Activated B cell treated with CpG ODN at 0.5 μM for 24 hours (primary cell): ENCODE measurements around the gene DENND5B. TPM values are rescaled to one million over a fixed set of nuclear protein-coding genes. Genes with fewer than 3 reads are reported as not detected.

Experiments used
- ATAC-seq: fragments of 200-7000 bp; cut with Tn5 transposase; one replicate; pipeline ENCODE4 v1.10.0; 2021; ENCODE audit warnings: low read depth, mild to moderate bottlenecking, moderate library complexity
- CTCF ChIA-PET: fragments of 350-600 bp; sonication (Branson Sonifier 250); formaldehyde crosslinking; loops from one replicate; lab custom pipeline; 2021; ENCODE audit warnings: antibody characterized with exemption; lab: Charles Lee
- POLR2A ChIA-PET: fragments of 350-600 bp; sonication (Branson Sonifier 250); formaldehyde crosslinking; loops from one replicate; lab custom pipeline; 2021; ENCODE audit warnings: antibody characterized with exemption; lab: Charles Lee
- DNase-seq: peaks from one replicate; pipeline ENCODE4 v3.0.0; 2022
- H3K27ac Mint-ChIP-seq: one replicate; pipeline ENCODE4 v1.8.0; 2020; ENCODE audit warnings: mixed read lengths
- H3K27me3 Mint-ChIP-seq: one replicate; pipeline ENCODE4 v1.8.0; 2021; ENCODE audit warnings: mixed read lengths
- H3K36me3 Mint-ChIP-seq: one replicate; pipeline ENCODE4 v1.8.0; 2021; ENCODE audit warnings: low read depth, mixed read lengths
- H3K4me1 Mint-ChIP-seq: one replicate; pipeline ENCODE4 v1.8.0; 2021; ENCODE audit warnings: mixed read lengths
- H3K4me3 Mint-ChIP-seq: one replicate; pipeline ENCODE4 v1.8.0; 2020; ENCODE audit warnings: mild to moderate bottlenecking, mixed read lengths
- H3K9me3 Mint-ChIP-seq: one replicate; pipeline ENCODE4 v1.8.0; 2020; ENCODE audit warnings: mixed read lengths
- intact Hi-C: fragments of 100-400 bp; cut with micrococcal nuclease; formaldehyde crosslinking; loops from one replicate; pipeline ENCODE4 v1.15.1; 2024
- total RNA-seq: library from RNA; stranded (reverse); gene quantifications from 2 replicates; pipeline ENCODE4 v1.2.3, GENCODE V29; 2022
- TF ChIP-seq, protein P1 (sequence below): fragments of 200-600 bp; IDR thresholded peaks from one replicate; pipeline ENCODE4 v1.8.0; 2022; ENCODE audit warnings: antibody characterized with exemption, mild to moderate bottlenecking

The DENND5B gene
- total RNA-seq, 1 donor from 2014 or later: 64.1 TPM

DNA sequence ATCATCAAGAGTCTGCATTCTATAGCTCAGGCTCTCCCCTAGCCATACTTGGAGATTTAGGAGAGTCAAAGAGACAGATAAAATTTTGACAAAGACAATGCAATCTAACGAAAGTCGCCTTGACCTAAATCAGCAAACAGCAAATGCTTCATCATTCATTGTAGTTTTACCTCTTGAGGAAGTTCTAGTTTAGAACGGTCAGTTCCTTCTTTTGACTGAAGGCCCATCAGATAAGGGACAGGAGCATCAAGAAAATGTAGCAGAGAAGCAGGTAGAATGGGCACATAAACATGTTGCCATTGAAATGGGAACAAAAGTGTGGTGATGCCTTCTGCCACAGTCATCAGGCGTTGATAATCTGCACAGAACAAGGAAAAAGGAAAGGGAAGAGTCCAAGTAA is 130.9 kb downstream of the DENND5B start:
- ATAC-seq (no peak), DNase-seq (no peak)
- ChIA-PET POLR2A (no interaction called here), CTCF (no interaction called here)
- Mint-ChIP-seq H3K4me1 (peaks cover 13% of the 10 kb centered on the region), H3K4me3 (no peak overlapping the region), H3K27ac (no peak overlapping the region), H3K27me3 (no peaks in the 10 kb centered on the region), H3K36me3 (peaks cover 42% of the 10 kb centered on the region), H3K9me3 (no peaks in the 10 kb centered on the region)
- TF ChIP-seq, protein P1, sequence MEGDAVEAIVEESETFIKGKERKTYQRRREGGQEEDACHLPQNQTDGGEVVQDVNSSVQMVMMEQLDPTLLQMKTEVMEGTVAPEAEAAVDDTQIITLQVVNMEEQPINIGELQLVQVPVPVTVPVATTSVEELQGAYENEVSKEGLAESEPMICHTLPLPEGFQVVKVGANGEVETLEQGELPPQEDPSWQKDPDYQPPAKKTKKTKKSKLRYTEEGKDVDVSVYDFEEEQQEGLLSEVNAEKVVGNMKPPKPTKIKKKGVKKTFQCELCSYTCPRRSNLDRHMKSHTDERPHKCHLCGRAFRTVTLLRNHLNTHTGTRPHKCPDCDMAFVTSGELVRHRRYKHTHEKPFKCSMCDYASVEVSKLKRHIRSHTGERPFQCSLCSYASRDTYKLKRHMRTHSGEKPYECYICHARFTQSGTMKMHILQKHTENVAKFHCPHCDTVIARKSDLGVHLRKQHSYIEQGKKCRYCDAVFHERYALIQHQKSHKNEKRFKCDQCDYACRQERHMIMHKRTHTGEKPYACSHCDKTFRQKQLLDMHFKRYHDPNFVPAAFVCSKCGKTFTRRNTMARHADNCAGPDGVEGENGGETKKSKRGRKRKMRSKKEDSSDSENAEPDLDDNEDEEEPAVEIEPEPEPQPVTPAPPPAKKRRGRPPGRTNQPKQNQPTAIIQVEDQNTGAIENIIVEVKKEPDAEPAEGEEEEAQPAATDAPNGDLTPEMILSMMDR: no peak
- intact Hi-C loops: loop anchor here (5.0 kb wide), 1 partner anchor 53 kb away; no protein-coding TSS in a partner anchor

- H3K4me1 Mint-ChIP-seq: peaks cover 12% of the 10 kb centered on the region
- POLR2A ChIA-PET: no interaction called here
- DNase-seq (no peak), ATAC-seq (no peak)
- no peak overlapping the region for H3K4me3 Mint-ChIP-seq
- CTCF ChIA-PET: interaction anchor here (1.7 kb wide), 1 partner anchor 54 kb away, joined by 4 read pairs; no protein-coding TSS in a partner anchor
- TF ChIP-seq, protein P1: no peak
- H3K27me3 Mint-ChIP-seq: no peaks in the 10 kb centered on the region
- intact Hi-C loops: no loop called here
- no peak overlapping the region for H3K27ac Mint-ChIP-seq
- H3K36me3 Mint-ChIP-seq: peaks cover 64% of the 10 kb centered on the region
- no peaks in the 10 kb centered on the region for H3K9me3 Mint-ChIP-seq
These were observed 134.4 kb downstream of the DENND5B start for GRCh38 chr12:31456562-31456961.

DNA sequence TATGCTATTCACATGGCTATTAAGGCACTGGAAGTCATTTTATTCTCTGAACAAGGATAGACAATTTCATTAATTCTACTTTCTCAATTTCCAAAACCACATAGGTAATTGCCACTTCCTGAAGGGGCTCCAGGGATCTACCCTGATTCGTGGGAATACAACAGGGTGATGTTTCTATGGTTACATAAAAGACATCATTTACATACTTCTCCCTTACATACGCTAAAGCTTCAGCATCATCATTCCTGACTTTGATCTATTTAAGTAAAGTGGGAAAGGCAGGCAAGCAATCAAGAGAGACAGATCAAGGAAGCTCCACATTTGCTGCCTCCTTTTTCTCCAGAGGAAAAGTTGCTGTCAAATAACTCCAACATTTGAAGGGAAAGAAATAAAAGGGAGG is 146.2 kb downstream of the DENND5B start:
- Mint-ChIP-seq H3K36me3 (peaks cover 40% of the 10 kb centered on the region), H3K27ac (no peak overlapping the region), H3K9me3 (no peaks in the 10 kb centered on the region), H3K4me1 (peaks cover 2% of the 10 kb centered on the region), H3K4me3 (no peak overlapping the region), H3K27me3 (no peaks in the 10 kb centered on the region)
- POLR2A ChIA-PET: interaction anchor here (1.0 kb wide), 1 partner anchor 11 kb away, joined by 3 read pairs; no protein-coding TSS in a partner anchor
- ATAC-seq: no peak
- TF ChIP-seq, protein P1: no peak
- intact Hi-C loops: no loop called here
- CTCF ChIA-PET: no interaction called here
- no peak for DNase-seq

GRCh38 chr12:31440586-31440985 is 150.3 kb downstream of the DENND5B start:
- peaks cover 2% of the 10 kb centered on the region for H3K4me1 Mint-ChIP-seq
- POLR2A ChIA-PET: no interaction called here
- CTCF ChIA-PET: no interaction called here
- DNase-seq (no peak), ATAC-seq (no peak)
- TF ChIP-seq, protein P1: no peak
- no peak overlapping the region for H3K27ac Mint-ChIP-seq
- intact Hi-C loops: no loop called here
- H3K9me3 Mint-ChIP-seq: no peaks in the 10 kb centered on the region
- no peak overlapping the region for H3K4me3 Mint-ChIP-seq
- peaks cover 33% of the 10 kb centered on the region for H3K36me3 Mint-ChIP-seq
- no peaks in the 10 kb centered on the region for H3K27me3 Mint-ChIP-seq

DNA sequence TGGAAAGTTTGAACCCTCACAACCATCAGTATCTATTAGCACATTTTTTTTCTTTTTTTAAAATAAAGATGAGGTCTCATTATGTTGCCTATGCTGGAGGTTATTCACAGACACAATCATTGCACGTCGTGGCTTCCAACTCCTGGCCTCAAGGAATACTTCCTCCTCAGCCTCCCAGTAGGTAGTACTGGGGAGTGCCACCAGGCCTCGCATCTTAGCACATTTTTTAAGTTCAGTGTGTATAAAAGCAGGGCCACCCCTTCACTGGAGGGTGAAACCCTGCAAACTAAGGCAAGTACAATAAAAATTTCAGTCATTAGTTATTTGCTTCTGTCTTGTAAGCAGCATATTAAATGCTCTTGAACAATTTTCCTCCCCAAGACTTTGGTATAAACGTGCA is 150.8 kb downstream of the DENND5B start:
- TF ChIP-seq, protein P1: no peak
- ATAC-seq (no peak), DNase-seq (no peak)
- peaks cover 32% of the 10 kb centered on the region for H3K36me3 Mint-ChIP-seq
- peaks cover 2% of the 10 kb centered on the region for H3K4me1 Mint-ChIP-seq
- no peak overlapping the region for H3K27ac Mint-ChIP-seq
- ChIA-PET CTCF (no interaction called here), POLR2A (no interaction called here)
- no peaks in the 10 kb centered on the region for H3K27me3 Mint-ChIP-seq
- intact Hi-C loops: no loop called here
- H3K9me3 Mint-ChIP-seq: no peaks in the 10 kb centered on the region
- H3K4me3 Mint-ChIP-seq: no peak overlapping the region
